Glomerular visceral epithelial cell (primary cell): ENCODE measurements around the gene MYH7.

Experiments
- DNase-seq: peaks from one replicate; pipeline ENCODE4 v3.0.0-alpha.2; 2016; ENCODE audit errors: extremely low spot score

The MYH7 gene

GRCh38 chr14:23447361-23448350, 12.2 kb upstream of the MYH7 start:
- DNase-seq, result no peak

GRCh38 chr14:23446291-23446851, 10.9 kb upstream of the MYH7 start:
- DNase-seq, result no peak

GRCh38 chr14:23445773-23446172, 10.3 kb upstream of the MYH7 start:
- no peak for DNase-seq

GRCh38 chr14:23444314-23444713, 8.9 kb upstream of the MYH7 start:
- DNase-seq, result no peak

DNA sequence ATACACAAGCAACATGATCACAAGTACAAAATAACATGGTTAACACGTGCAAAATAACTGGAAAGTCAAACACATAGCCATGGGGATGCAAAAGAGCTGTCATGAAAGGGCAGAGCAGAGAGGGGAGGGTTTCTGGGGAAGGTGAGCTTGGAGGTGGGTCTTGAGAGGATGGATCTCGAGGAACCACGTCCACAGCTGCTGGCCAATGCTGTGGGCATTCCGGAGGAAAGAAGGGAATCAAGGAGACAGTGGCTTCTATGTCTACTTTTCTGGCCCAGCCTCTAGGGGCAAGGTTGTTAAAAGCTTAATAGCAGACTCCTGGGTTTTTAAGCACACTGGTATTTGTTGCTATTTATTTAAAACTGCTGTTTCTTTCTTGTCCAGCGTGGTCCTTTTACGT, 8.4 kb upstream of the MYH7 start:
- DNase-seq, result no peak

DNA sequence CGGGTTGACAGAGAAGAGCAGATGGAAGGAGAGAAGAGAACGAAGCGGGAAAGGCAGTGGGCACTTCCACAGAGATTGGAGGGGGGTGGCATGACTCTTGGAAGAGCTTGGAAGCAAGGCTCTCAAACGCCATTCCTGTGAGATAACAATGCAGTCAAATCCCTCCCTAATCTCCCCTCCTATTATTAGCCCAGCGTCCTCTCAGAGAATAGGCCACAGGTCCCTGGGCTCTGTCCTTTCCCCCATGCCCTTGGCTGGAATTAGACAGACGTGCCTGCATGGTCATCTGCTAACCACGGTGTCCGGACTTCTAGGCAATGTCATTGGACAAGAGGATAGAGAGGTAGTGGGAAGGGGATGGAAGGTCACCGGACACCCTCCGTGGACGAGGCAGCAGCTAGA, 8.0 kb upstream of the MYH7 start:
- no peak for DNase-seq

GRCh38 chr14:23442721-23443356, 7.4 kb upstream of the MYH7 start:
- DNase-seq, result no peak

DNA sequence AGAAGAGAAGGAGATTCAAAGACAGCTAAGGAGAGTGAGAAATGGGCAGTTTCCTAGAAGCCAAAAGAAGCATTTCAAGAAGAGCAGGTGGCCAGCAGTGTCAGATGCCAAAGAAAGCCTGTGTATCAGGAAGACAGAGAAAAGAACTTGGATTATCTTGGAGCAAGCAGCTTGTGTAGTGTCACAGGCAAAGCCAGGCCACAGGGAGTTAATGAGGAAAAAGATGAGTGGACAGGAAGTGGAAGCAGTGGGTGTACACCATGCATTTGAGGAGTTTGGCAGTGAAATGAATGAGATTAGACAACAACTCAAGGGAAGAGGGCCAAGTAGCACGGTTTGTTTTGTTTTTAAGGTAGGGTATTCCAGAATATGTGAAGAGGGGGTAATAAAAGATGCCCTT, 5.6 kb upstream of the MYH7 start:
- DNase-seq, result no peak

- no peak for DNase-seq
These were observed 3.8 kb upstream of the MYH7 start for GRCh38 chr14:23439107-23439835.

GRCh38 chr14:23438101-23438971, 2.9 kb upstream of the MYH7 start:
- no peak for DNase-seq

- DNase-seq, result no peak
These were observed 2.0 kb upstream of the MYH7 start for GRCh38 chr14:23437133-23438100.

GRCh38 chr14:23436327-23437132, 1.1 kb upstream of the MYH7 start:
- no peak for DNase-seq

DNA sequence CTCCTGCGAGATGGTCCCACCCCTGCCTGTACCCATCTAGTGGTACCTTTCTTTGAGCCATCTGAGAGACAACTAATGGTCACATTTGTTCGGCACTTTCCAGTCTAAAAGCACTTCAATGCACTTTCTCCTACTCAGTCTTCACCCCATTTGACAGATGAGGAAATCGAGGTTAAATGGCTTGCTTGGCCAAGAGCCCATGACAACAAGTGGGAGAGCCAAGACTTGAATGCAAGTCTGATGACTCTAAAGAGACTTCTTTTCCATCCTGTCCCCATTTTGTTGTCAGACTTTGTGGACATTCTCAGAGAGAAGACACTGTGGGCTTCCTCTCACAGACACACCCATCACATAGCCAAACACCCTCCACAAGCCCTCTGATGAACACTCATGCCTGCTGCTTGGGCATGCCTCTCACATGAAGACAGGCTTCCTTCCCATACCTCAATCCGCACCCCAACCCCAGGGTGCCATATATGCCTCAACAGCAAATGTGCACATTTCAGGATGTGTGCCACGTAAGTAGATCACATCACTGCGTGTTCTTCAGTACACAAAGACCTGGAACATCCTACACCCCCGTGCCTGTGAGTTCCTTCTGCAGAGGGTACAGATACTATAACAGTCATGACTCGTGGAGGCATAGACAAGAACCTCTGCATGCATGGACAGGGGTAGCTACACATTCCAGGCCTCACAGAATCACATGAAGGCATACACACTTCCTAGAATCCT, 805 bp downstream of the MYH7 start:
- DNase-seq, result no peak

- DNase-seq, result no peak
These were observed 2.0 kb downstream of the MYH7 start for GRCh38 chr14:23433457-23433856.

DNA sequence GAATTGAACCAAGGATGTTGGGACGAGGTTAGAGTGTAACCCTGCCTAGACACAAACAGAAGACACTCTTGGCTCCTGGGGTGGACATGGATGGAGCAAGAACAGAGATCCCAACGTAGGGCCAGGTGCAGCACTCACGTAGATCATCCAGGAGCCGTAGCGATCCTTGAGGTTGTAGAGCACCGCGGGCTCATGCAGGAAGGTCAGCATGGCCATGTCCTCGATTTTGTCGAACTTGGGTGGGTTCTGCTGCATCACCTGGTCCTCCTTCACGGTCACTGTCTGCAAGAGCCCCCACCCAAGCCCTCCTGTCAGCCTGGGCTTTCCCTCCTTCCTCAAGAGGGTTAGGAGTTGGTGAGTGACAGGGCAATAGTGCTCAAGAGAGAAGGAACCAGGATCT, 2.5 kb downstream of the MYH7 start:
- no peak for DNase-seq

GRCh38 chr14:23432102-23432925, 3.1 kb downstream of the MYH7 start:
- no peak for DNase-seq

DNA sequence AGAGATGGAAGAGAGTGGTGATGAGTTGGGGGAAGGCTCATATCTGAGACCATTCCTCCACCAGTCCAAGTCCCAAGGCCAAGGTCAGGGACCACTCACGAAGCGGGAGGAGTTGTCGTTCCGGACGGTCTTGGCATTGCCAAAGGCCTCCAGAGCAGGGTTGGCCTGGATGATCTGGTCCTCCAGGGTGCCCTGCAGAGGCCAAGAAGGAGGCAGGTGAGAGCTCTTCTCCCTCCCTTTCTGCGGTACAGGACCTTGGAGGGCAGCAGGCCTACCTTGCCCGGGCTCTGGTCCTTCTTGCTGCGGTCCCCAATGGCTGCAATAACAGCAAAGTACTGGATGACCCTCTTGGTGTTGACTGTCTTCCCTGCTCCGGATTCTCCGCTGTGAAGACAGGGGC, 4.0 kb downstream of the MYH7 start:
- no peak for DNase-seq

DNA sequence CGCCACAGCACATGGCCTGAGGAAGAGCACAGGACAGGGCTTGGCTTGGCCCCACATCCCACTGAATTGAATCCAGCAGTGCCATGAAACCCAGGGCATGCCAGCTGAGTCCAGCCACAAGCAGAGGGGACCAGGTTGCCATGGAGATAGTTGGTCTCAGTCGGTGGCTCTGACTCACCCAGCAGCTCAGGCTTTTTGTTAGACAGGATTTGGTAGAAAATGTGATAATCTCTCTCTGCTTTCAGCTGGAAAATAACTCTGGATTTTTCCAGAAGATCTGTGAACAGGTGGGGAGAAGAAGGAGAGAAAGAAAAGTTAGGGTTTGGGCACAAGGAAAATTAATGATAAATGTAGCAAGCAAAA, 4.8 kb downstream of the MYH7 start:
- DNase-seq, result peak; percentile 43
